A549 (cell line): ENCODE measurements around the gene ARL15.

ENCODE experiments used
- CBX2 ChIP-seq: fragments of 200-600 bp; sonication (generic); IDR thresholded peaks from 2 replicates; pipeline ENCODE4 v1.6.1; 2016; ENCODE audit warnings: low read depth, mild to moderate bottlenecking, borderline replicate concordance
- POLR2A ChIP-seq: IDR thresholded peaks from 2 replicates; pipeline ENCODE4 v1.6.1; 2012; ENCODE audit warnings: mild to moderate bottlenecking, low read length
- TF ChIP-seq, protein P1 (sequence below): fragments of >200 bp; sonication (Bioruptor Twin); formaldehyde crosslinking; IDR thresholded peaks from 3 replicates; pipeline ENCODE4 v1.5.1; 2016
- TF ChIP-seq, protein P2 (sequence below): IDR thresholded peaks from 2 replicates; pipeline ENCODE4 v1.6.1; 2012

- TF ChIP-seq, protein P1, sequence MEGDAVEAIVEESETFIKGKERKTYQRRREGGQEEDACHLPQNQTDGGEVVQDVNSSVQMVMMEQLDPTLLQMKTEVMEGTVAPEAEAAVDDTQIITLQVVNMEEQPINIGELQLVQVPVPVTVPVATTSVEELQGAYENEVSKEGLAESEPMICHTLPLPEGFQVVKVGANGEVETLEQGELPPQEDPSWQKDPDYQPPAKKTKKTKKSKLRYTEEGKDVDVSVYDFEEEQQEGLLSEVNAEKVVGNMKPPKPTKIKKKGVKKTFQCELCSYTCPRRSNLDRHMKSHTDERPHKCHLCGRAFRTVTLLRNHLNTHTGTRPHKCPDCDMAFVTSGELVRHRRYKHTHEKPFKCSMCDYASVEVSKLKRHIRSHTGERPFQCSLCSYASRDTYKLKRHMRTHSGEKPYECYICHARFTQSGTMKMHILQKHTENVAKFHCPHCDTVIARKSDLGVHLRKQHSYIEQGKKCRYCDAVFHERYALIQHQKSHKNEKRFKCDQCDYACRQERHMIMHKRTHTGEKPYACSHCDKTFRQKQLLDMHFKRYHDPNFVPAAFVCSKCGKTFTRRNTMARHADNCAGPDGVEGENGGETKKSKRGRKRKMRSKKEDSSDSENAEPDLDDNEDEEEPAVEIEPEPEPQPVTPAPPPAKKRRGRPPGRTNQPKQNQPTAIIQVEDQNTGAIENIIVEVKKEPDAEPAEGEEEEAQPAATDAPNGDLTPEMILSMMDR = no peak
- TF ChIP-seq, protein P2, sequence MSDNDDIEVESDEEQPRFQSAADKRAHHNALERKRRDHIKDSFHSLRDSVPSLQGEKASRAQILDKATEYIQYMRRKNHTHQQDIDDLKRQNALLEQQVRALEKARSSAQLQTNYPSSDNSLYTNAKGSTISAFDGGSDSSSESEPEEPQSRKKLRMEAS = no peak
- TF ChIP-seq CBX2 = no peak
- TF ChIP-seq POLR2A = no peak
These were observed 14.9 kb upstream of the ARL15 start for GRCh38 chr5:54325272-54325609.
